ENCODE data around the gene CPA1. TPM values are rescaled to one million over a fixed set of nuclear protein-coding genes. Genes with fewer than 3 reads are reported as not detected.

Gene CPA1
- total and polyA plus RNA-seq, 9 of the 15 experiments (the other 6 are each of a cell fraction or from before 2014, with no cell fraction given) = 6.5 TPM; not detected in 8

- TF ChIP-seq ZBTB5 (IDR thresholded peaks at IDR 0.05) (no peak), ZNF239 (CRISPR knock-in tag; IDR thresholded peaks at IDR 0.05) (no peak), ZBTB49 (CRISPR knock-in tag; IDR thresholded peaks at IDR 0.05; ENCODE audit: borderline replicate concordance) (no peak)
These were observed 29.4 kb downstream of the CPA1 start (continued) for GRCh38 chr7:130409712-130410072.

GRCh38 chr7:130410868-130411541 lies 30.7 kb downstream of the CPA1 start:
- no peak overlapping the region for H2AFZ ChIP-seq (ENCODE audit: low read depth, low read length)
- intact Hi-C loops (cut with micrococcal nuclease) (no loop called here), in situ Hi-C loops (cut with MboI) (no loop called here)
- H3K4me3 ChIP-seq = no peak overlapping the region
- no peak overlapping the region for H3K9ac ChIP-seq (ENCODE audit: insufficient read depth in 1 of 2, low read depth in 2 of 2, low read length in 2 of 2)
- WGBS (ENCODE audit: insufficient coverage, low coverage, missing lambda C conversion rate) = 19% methylated on average over 4 of the region's 4 CpGs
- H3K4me2 ChIP-seq (ENCODE audit: insufficient read depth, low read length) = no peak overlapping the region
- peaks cover 0 to 4% of the 10 kb centered on the region in 2 experiments; a peak in 3 of 5 replicates for H3K27me3 ChIP-seq (ENCODE audit: control insufficient read depth in 2 of 2, insufficient read depth in 2 of 2, low read length in 2 of 2)
- no peaks in the 10 kb centered on the region for H3K36me3 ChIP-seq (ENCODE audit: control insufficient read depth, insufficient read depth, low read length)
- H4K20me1 ChIP-seq (replicated peaks; ENCODE audit: control insufficient read depth, insufficient read depth, low read length) = no peaks in the 10 kb centered on the region
- no peaks in the 10 kb centered on the region for H3K79me2 ChIP-seq (ENCODE audit: control insufficient read depth, insufficient read depth, low read length)
- ATAC-seq = no peak
- POLR2A ChIA-PET = interaction anchor here (1.2 to 2.4 kb wide), 3 partner anchors 9 to 42 kb away, joined by 3 to 11 read pairs (median 4); no protein-coding TSS in a partner anchor
- TF ChIP-seq ZNF655 (CRISPR knock-in tag; IDR thresholded peaks at IDR 0.05) (no peak), XRCC4 (IDR thresholded peaks at IDR 0.05; ENCODE audit: extremely low read depth, insufficient read depth, insufficient read length) (no peak), EP300 (IDR thresholded peaks at IDR 0.05; ENCODE audit: low read length) (no peak), E2F4 (CRISPR knock-in tag; IDR thresholded peaks at IDR 0.05; ENCODE audit: low read depth) (no peak), PREB (CRISPR knock-in tag; IDR thresholded peaks at IDR 0.05) (no peak)
- DNase-seq (ENCODE audit: extremely low read depth in 1 of 4, low spot score in 3 of 4) = no peak
- H3K9me3 ChIP-seq (replicated peaks; ENCODE audit: control insufficient read depth, insufficient read depth, low read depth, low read length) = no peaks in the 10 kb centered on the region
- FAIRE-seq = no peak
- no peak overlapping the region for H3K27ac ChIP-seq (ENCODE audit: extremely low read depth, low read depth, low read length)
- no peaks in the 10 kb centered on the region for H3K4me1 ChIP-seq (replicated peaks in 1 of 2; ENCODE audit: control insufficient read depth in 2 of 2, insufficient read depth in 2 of 2, low read length in 2 of 2)
- BruUV-seq (replicated peaks) = no TSS peak
- no peaks in the 10 kb centered on the region for H3K9me1 ChIP-seq (ENCODE audit: control insufficient read depth, insufficient read depth, low read length)
- CTCF ChIA-PET (ENCODE audit: low intra/inter-chr PET ratio) = no interaction called here

All from K562 (cell line).